Suprapubic skin (tissue), 4 donors: ENCODE data around the gene SETBP1. TPM values are rescaled to one million over a fixed set of nuclear protein-coding genes. Genes with fewer than 3 reads are reported as not detected.

Source experiments
- DNase-seq, 2 donors: peaks; one replicate each; pipeline ENCODE4 v3.0.0-alpha.2; 2019; ENCODE audit warnings: low spot score in 2 of 2
- H3K27ac ChIP-seq: fragments of 200-600 bp; sonication (generic); one replicate; pipeline ENCODE4 v1.5.1; 2019
- H3K27me3 ChIP-seq: fragments of 200-600 bp; sonication (generic); one replicate; pipeline ENCODE4 v1.5.1; 2019
- H3K36me3 ChIP-seq: fragments of 200-600 bp; sonication (generic); one replicate; pipeline ENCODE4 v1.5.1; 2019
- H3K4me1 ChIP-seq: fragments of 200-600 bp; sonication (generic); one replicate; pipeline ENCODE4 v1.5.1; 2019
- H3K4me3 ChIP-seq: fragments of 200-600 bp; sonication (generic); one replicate; pipeline ENCODE4 v1.5.1; 2019; ENCODE audit warnings: mild to moderate bottlenecking
- H3K9me3 ChIP-seq: fragments of 200-600 bp; sonication (generic); one replicate; pipeline ENCODE4 v1.5.1; 2019
- CTCF ChIP-seq, 2 donors: fragments of 200-600 bp in 1 of 2; fragments of 450-650 bp in 1 of 2; sonication (generic) in 1 of 2; IDR thresholded peaks; one replicate each; pipeline ENCODE4 v1.5.1; 2016 to 2019; ENCODE audit warnings: antibody characterized with exemption in 2 of 2, mild to moderate bottlenecking in 1 of 2, moderate library complexity in 1 of 2
- EP300 ChIP-seq: sonication (generic); formaldehyde crosslinking; IDR thresholded peaks from one replicate; pipeline ENCODE4 v1.6.1; 2017; ENCODE audit warnings: antibody characterized with exemption
- POLR2A ChIP-seq, 2 donors: fragments of 450-650 bp; IDR thresholded peaks; one replicate each; pipeline ENCODE4 v1.6.1; 2017; ENCODE audit warnings: antibody characterized with exemption in 2 of 2, mild to moderate bottlenecking in 2 of 2, moderate library complexity in 2 of 2
- POLR2AphosphoS5 ChIP-seq, 3 donors: sonication (generic); formaldehyde crosslinking; IDR thresholded peaks; one replicate each; pipeline ENCODE4 v1.6.1; 2017; ENCODE audit warnings: antibody characterized with exemption in 3 of 3
- WGBS: methylation state at CpG from one replicate; pipeline ENCODE4 v1.1.5; 2018; 5-methylcytosine and 5-hydroxymethylcytosine counted together
- total RNA-seq, 4 donors: library from RNA; depleted of rRNA; stranded (reverse); fragments of >200 nt; gene quantifications; one replicate each; pipeline ENCODE4 v1.1.0, GENCODE V29; 2016

SETBP1 gene
- total RNA-seq, 4 donors from 2014 or later, result 13.1 to 25.6 (median 17.2) TPM

GRCh38 chr18:44774191-44774590 lies 93.5 kb downstream of the SETBP1 start:
- DNase-seq, result no peak
- 58% methylated on average over 3 of the region's 3 CpGs for WGBS
- Histone ChIP-seq H3K9me3 (no peaks in the 10 kb centered on the region), H3K27ac (no peak overlapping the region), H3K27me3 (no peaks in the 10 kb centered on the region), H3K4me1 (peaks cover 26% of the 10 kb centered on the region), H3K36me3 (no peaks in the 10 kb centered on the region), H3K4me3 (no peak overlapping the region)
- TF ChIP-seq POLR2AphosphoS5 (IDR thresholded peaks at IDR 0.05) (no peak), POLR2A (IDR thresholded peaks at IDR 0.05) (no peak), EP300 (no peak), CTCF (IDR thresholded peaks at IDR 0.05) (no peak)

GRCh38 chr18:44777457-44778192 lies 96.9 kb downstream of the SETBP1 start:
- peak overlapping the region; percentile 59 for H3K27ac ChIP-seq
- H3K4me3 ChIP-seq, result no peak overlapping the region
- peaks cover 28% of the 10 kb centered on the region for H3K4me1 ChIP-seq
- H3K27me3 ChIP-seq, result no peaks in the 10 kb centered on the region
- no peaks in the 10 kb centered on the region for H3K36me3 ChIP-seq
- WGBS, result 65% methylated on average over 10 of the region's 10 CpGs
- H3K9me3 ChIP-seq, result no peaks in the 10 kb centered on the region
- TF ChIP-seq POLR2A (IDR thresholded peaks at IDR 0.05) (no peak), EP300 (no peak), POLR2AphosphoS5 (IDR thresholded peaks at IDR 0.05) (no peak), CTCF (IDR thresholded peaks at IDR 0.05) (no peak)
- DNase-seq, result no peak

- Histone ChIP-seq H3K27ac (peak overlapping the region; percentile 59), H3K9me3 (no peaks in the 10 kb centered on the region)
Measured at GRCh38 chr18:44778788-44779187, 98.1 kb downstream of the SETBP1 start.

GRCh38 chr18:44779753-44780292 lies 99.1 kb downstream of the SETBP1 start:
- WGBS, result 92% methylated on average over 11 of the region's 11 CpGs
- peak overlapping the region; percentile 41 for H3K27ac ChIP-seq

More at GRCh38 chr18:44778788-44779187, 98.1 kb downstream of the SETBP1 start:
- no peak for DNase-seq
- Histone ChIP-seq H3K4me1 (peaks cover 28% of the 10 kb centered on the region), H3K27me3 (no peaks in the 10 kb centered on the region), H3K4me3 (no peak overlapping the region), H3K36me3 (no peaks in the 10 kb centered on the region)
- WGBS, result 77% methylated on average over 6 of the region's 6 CpGs
- no peak for TF ChIP-seq POLR2AphosphoS5 (IDR thresholded peaks at IDR 0.05)

GRCh38 chr18:44781886-44782285 lies 101.2 kb downstream of the SETBP1 start:
- Histone ChIP-seq H3K27ac (no peak overlapping the region), H3K9me3 (no peaks in the 10 kb centered on the region), H3K4me1 (peaks cover 28% of the 10 kb centered on the region), H3K27me3 (no peaks in the 10 kb centered on the region), H3K36me3 (no peaks in the 10 kb centered on the region), H3K4me3 (no peak overlapping the region)
- TF ChIP-seq CTCF (IDR thresholded peaks at IDR 0.05), result no peak
- no peak for TF ChIP-seq POLR2AphosphoS5 (IDR thresholded peaks at IDR 0.05)
- TF ChIP-seq EP300, result no peak
- no peak for TF ChIP-seq POLR2A (IDR thresholded peaks at IDR 0.05)
- DNase-seq, result no peak
- 44% methylated on average over 3 of the region's 3 CpGs for WGBS

More at GRCh38 chr18:44779753-44780292, 99.1 kb downstream of the SETBP1 start:
- H3K9me3 ChIP-seq, result no peaks in the 10 kb centered on the region
- no peak overlapping the region for H3K4me3 ChIP-seq
- H3K4me1 ChIP-seq, result peaks cover 28% of the 10 kb centered on the region
- H3K27me3 ChIP-seq, result no peaks in the 10 kb centered on the region
- DNase-seq, result no peak
- TF ChIP-seq CTCF (IDR thresholded peaks at IDR 0.05) (no peak), POLR2A (IDR thresholded peaks at IDR 0.05) (no peak), EP300 (no peak), POLR2AphosphoS5 (IDR thresholded peaks at IDR 0.05) (no peak)
- H3K36me3 ChIP-seq, result no peaks in the 10 kb centered on the region
